Smooth muscle cell (in vitro differentiated cells): Measurements from ENCODE around the gene NANOGP8. TPM values are rescaled to one million over a fixed set of nuclear protein-coding genes. Genes with fewer than 3 reads are reported as not detected.

Experiments
- DNase-seq: peaks from one replicate; lab custom pipeline; 2025; ENCODE audit not compliant: unreplicated experiment; lab: John Stamatoyannopoulos, UW
- H2AFZ ChIP-seq: fragments of 200-600 bp; sonication (generic); 2 replicates; pipeline ENCODE4 v1.6.0; 2016; ENCODE audit warnings: antibody characterized with exemption, low read depth, mild to moderate bottlenecking
- H3F3A ChIP-seq: fragments of 200-600 bp; sonication (generic); 2 replicates; pipeline ENCODE4 v1.6.0; 2017; ENCODE audit warnings: antibody characterized with exemption, low read depth
- H3K27ac ChIP-seq: fragments of 200-600 bp; sonication (generic); 2 replicates; pipeline ENCODE4 v1.5.1; 2016; ENCODE audit warnings: low read depth, mild to moderate bottlenecking
- H3K27me3 ChIP-seq: fragments of 200-600 bp; sonication (generic); 2 replicates; pipeline ENCODE4 v1.6.1; 2016; ENCODE audit warnings: low read depth, mild to moderate bottlenecking
- H3K36me3 ChIP-seq: fragments of 200-600 bp; sonication (generic); 2 replicates; pipeline ENCODE4 v1.5.1; 2016; ENCODE audit warnings: low read depth
- H3K4me1 ChIP-seq: fragments of 200-600 bp; sonication (generic); 2 replicates; pipeline ENCODE4 v1.5.1; 2016; ENCODE audit warnings: low read depth
- H3K4me2 ChIP-seq: fragments of 200-600 bp; sonication (generic); 2 replicates; pipeline ENCODE4 v1.6.0; 2016; ENCODE audit warnings: mild to moderate bottlenecking
- H3K4me3 ChIP-seq: fragments of 200-600 bp; sonication (generic); 2 replicates; pipeline ENCODE4 v1.5.1; 2016; ENCODE audit warnings: mild to moderate bottlenecking
- H3K79me2 ChIP-seq: fragments of 200-600 bp; sonication (generic); 2 replicates; pipeline ENCODE4 v1.6.0; 2016; ENCODE audit warnings: low read depth, mild to moderate bottlenecking
- H3K9ac ChIP-seq: fragments of 200-600 bp; sonication (generic); 2 replicates; pipeline ENCODE4 v1.6.0; 2016; ENCODE audit warnings: low read depth
- H3K9me3 ChIP-seq: fragments of 200-600 bp; sonication (generic); replicated peaks from 2 replicates; pipeline ENCODE4 v1.5.1; 2016; ENCODE audit warnings: low read depth
- H4K20me1 ChIP-seq: fragments of 200-600 bp; sonication (generic); 2 replicates; pipeline ENCODE4 v1.6.0; 2016; ENCODE audit warnings: low read depth
- CTCF ChIP-seq: fragments of 200-600 bp; sonication (generic); IDR thresholded peaks from 2 replicates; pipeline ENCODE4 v1.5.1; 2017; ENCODE audit warnings: borderline replicate concordance, mild to moderate bottlenecking, antibody characterized with exemption; ENCODE audit not compliant: insufficient read depth, poor library complexity, severe bottlenecking
- WGBS: methylation state at CpG from one replicate; pipeline ENCODE4 v1.1.7; 2016; ENCODE audit warnings: low lambda C conversion rate; 5-methylcytosine and 5-hydroxymethylcytosine counted together
- polyA plus RNA-seq: library from polyadenylated mRNA; unstranded; fragments of >200 nt; fragmentation: Nextera tagmentation; extraction: Ambion mirVana; gene quantifications from 2 replicates; pipeline ENCODE4 v1.2.1, GENCODE V29; 2016
- total RNA-seq: library from RNA; depleted of rRNA; stranded (reverse); fragments of >200 nt; gene quantifications from 2 replicates; pipeline ENCODE4 v1.2.3, GENCODE V29; 2014

Gene NANOGP8
- total and polyA plus RNA-seq, 2 experiments from 2014 or later = not detected

- over 99% methylated on average over 6 of the region's 6 CpGs for WGBS
- H3K9ac ChIP-seq = no peak overlapping the region
- no peak overlapping the region for H3K27ac ChIP-seq
- no peaks in the 10 kb centered on the region for H3K36me3 ChIP-seq
- no peak overlapping the region for H3K4me2 ChIP-seq
- H3K27me3 ChIP-seq = no peaks in the 10 kb centered on the region
- no peak for DNase-seq
- H4K20me1 ChIP-seq = no peaks in the 10 kb centered on the region
- no peak overlapping the region for H2AFZ ChIP-seq
- TF ChIP-seq CTCF = no peak
- no peaks in the 10 kb centered on the region for H3K79me2 ChIP-seq
- H3K9me3 ChIP-seq = no peaks in the 10 kb centered on the region
- H3K4me3 ChIP-seq = no peak overlapping the region
- no peaks in the 10 kb centered on the region for H3F3A ChIP-seq
- no peaks in the 10 kb centered on the region for H3K4me1 ChIP-seq
Measured at GRCh38 chr15:35120173-35120572, 35.1 kb upstream of the NANOGP8 start.

GRCh38 chr15:35118960-35119359, 33.9 kb upstream of the NANOGP8 start:
- no peaks in the 10 kb centered on the region for H3K79me2 ChIP-seq
- H3K4me2 ChIP-seq = no peak overlapping the region
- no peak overlapping the region for H2AFZ ChIP-seq
- no peak overlapping the region for H3K9ac ChIP-seq
- WGBS = 97% methylated on average over 2 of the region's 2 CpGs
- no peak for TF ChIP-seq CTCF
- no peaks in the 10 kb centered on the region for H3K4me1 ChIP-seq
- H3K27me3 ChIP-seq = no peaks in the 10 kb centered on the region
- no peak for DNase-seq
- H3K36me3 ChIP-seq = no peaks in the 10 kb centered on the region
- H3K4me3 ChIP-seq = no peak overlapping the region
- H3K27ac ChIP-seq = no peak overlapping the region
- H3K9me3 ChIP-seq = no peaks in the 10 kb centered on the region
- no peaks in the 10 kb centered on the region for H4K20me1 ChIP-seq
- H3F3A ChIP-seq = no peaks in the 10 kb centered on the region

- Histone ChIP-seq H3K9ac (no peak overlapping the region), H3K27me3 (no peaks in the 10 kb centered on the region), H2AFZ (no peak overlapping the region), H3K4me1 (no peaks in the 10 kb centered on the region), H3F3A (no peaks in the 10 kb centered on the region), H3K9me3 (no peaks in the 10 kb centered on the region), H3K4me2 (no peak overlapping the region), H3K27ac (no peak overlapping the region), H3K36me3 (no peaks in the 10 kb centered on the region), H3K79me2 (no peaks in the 10 kb centered on the region), H4K20me1 (no peaks in the 10 kb centered on the region), H3K4me3 (no peak overlapping the region)
- DNase-seq = no peak
- no peak for TF ChIP-seq CTCF
- WGBS = 98% methylated on average over 2 of the region's 2 CpGs
Measured at GRCh38 chr15:35117543-35118265, 32.6 kb upstream of the NANOGP8 start.

GRCh38 chr15:35115155-35115725, 30.1 kb upstream of the NANOGP8 start:
- Histone ChIP-seq H4K20me1 (no peaks in the 10 kb centered on the region), H3K9ac (no peak overlapping the region), H3K27ac (no peak overlapping the region), H3K4me1 (no peaks in the 10 kb centered on the region), H3K27me3 (no peaks in the 10 kb centered on the region), H3K79me2 (no peaks in the 10 kb centered on the region), H2AFZ (no peak overlapping the region), H3K4me2 (no peak overlapping the region), H3K36me3 (no peaks in the 10 kb centered on the region), H3K9me3 (no peaks in the 10 kb centered on the region), H3F3A (no peaks in the 10 kb centered on the region), H3K4me3 (no peak overlapping the region)
- WGBS = 61% methylated on average over 5 of the region's 5 CpGs
- DNase-seq = no peak
- no peak for TF ChIP-seq CTCF
